GM21786 (cell line): ENCODE measurements around the gene SBNO1.
A peak's percentile ranks its signal among the peaks of the same experiment; 100 is the strongest.
"Not testable (repeated sequence)": the region's sequence is repeated elsewhere in the genome, so short reads cannot be mapped to it uniquely, and the experiment has no call there.

Experiments
- ATAC-seq: cut with Tn5 transposase; IDR thresholded peaks from one replicate; pipeline ENCODE4 v1.9.1; 2021; ENCODE audit not compliant: unreplicated experiment

The SBNO1 gene

GRCh38 chr12:123364532-123365024, at the start of gene SBNO1:
SBNO1 (minus strand) TSS chr12:123364847; CDS start chr12:123350441, 14,406 bp downstream.
- ATAC-seq: peak; percentile 23

GRCh38 chr12:123410041-123410412, 45.4 kb upstream of the SBNO1 start:
- no peak for ATAC-seq

- not testable (repeated sequence) for ATAC-seq
Measured at GRCh38 chr12:123409284-123410040, 44.8 kb upstream of the SBNO1 start.

- ATAC-seq: not testable (repeated sequence)
Measured at GRCh38 chr12:123408619-123409018, 44.0 kb upstream of the SBNO1 start.

GRCh38 chr12:123407934-123408333, 43.3 kb upstream of the SBNO1 start:
- not testable (repeated sequence) for ATAC-seq

- ATAC-seq: not testable (repeated sequence)
Measured at GRCh38 chr12:123407269-123407668, 42.6 kb upstream of the SBNO1 start.

- no peak for ATAC-seq
Measured at GRCh38 chr12:123404581-123404980, 39.9 kb upstream of the SBNO1 start.

- ATAC-seq: no peak
Measured at GRCh38 chr12:123401753-123402683, 37.4 kb upstream of the SBNO1 start.

GRCh38 chr12:123399255-123399617, 34.6 kb upstream of the SBNO1 start:
- no peak for ATAC-seq

- no peak for ATAC-seq
Measured at GRCh38 chr12:123398550-123399254, 34.1 kb upstream of the SBNO1 start.

- no peak for ATAC-seq
Measured at GRCh38 chr12:123398177-123398549, 33.5 kb upstream of the SBNO1 start.

- ATAC-seq: no peak
Measured at GRCh38 chr12:123397400-123397799, 32.8 kb upstream of the SBNO1 start.

- no peak for ATAC-seq
Measured at GRCh38 chr12:123396954-123397353, 32.3 kb upstream of the SBNO1 start.

- no peak for ATAC-seq
Measured at GRCh38 chr12:123396543-123396942, 31.9 kb upstream of the SBNO1 start.

GRCh38 chr12:123395236-123395635, 30.6 kb upstream of the SBNO1 start:
- no peak for ATAC-seq

GRCh38 chr12:123393747-123394146, 29.1 kb upstream of the SBNO1 start:
- no peak for ATAC-seq

- ATAC-seq: no peak
Measured at GRCh38 chr12:123391546-123392343, 27.1 kb upstream of the SBNO1 start.

GRCh38 chr12:123390498-123391426, 26.1 kb upstream of the SBNO1 start:
- ATAC-seq: no peak
